ES-I3 (cell line): Measurements from ENCODE around the gene EIF6.

Experiments
- H3K36me3 ChIP-seq: 2 replicates; pipeline ENCODE4 v1.6.1; 2013; ENCODE audit warnings: mild to moderate bottlenecking, low read length, control low read depth, moderate library complexity; ENCODE audit not compliant: insufficient read depth
- H3K4me1 ChIP-seq: 2 replicates; pipeline ENCODE4 v1.6.1; 2013; ENCODE audit warnings: mild to moderate bottlenecking, control low read depth, low read length; ENCODE audit not compliant: insufficient read depth
- H3K9ac ChIP-seq: 2 replicates; pipeline ENCODE4 v1.6.1; 2013; ENCODE audit warnings: low read depth, mild to moderate bottlenecking, low read length, moderate library complexity
- H3K9me3 ChIP-seq: 2 replicates; pipeline ENCODE4 v1.6.1; 2013; ENCODE audit warnings: mild to moderate bottlenecking, low read length, moderate library complexity; ENCODE audit not compliant: control insufficient read depth, insufficient read depth

The EIF6 gene

GRCh38 chr20:35303735-35304491 lies 19.3 kb upstream of the EIF6 start:
- Histone ChIP-seq H3K36me3 (no peaks in the 10 kb centered on the region), H3K9me3 (no peaks in the 10 kb centered on the region), H3K9ac (no peak overlapping the region), H3K4me1 (peaks cover 19% of the 10 kb centered on the region; the same call in 1 of the 2 replicates)

DNA sequence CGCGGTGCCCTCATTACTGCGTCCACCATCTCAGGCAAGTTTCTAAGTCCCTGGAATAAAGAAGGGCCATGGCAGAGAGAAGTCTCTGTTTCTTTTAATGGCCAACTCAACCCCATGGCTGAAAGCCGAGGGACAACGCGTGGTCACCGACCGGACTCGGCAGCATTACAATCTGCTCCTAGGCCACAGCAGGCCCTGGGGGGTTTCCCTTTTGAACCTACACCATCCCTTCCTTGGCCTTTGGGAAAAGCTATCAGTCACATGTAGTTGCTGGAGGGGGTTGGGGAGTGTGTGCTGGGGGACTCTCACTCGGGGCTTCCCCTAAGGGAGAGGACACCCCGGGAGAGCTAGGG lies 18.8 kb upstream of the EIF6 start:
- no peaks in the 10 kb centered on the region for H3K36me3 ChIP-seq
- no peaks in the 10 kb centered on the region for H3K9me3 ChIP-seq
- no peak overlapping the region for H3K9ac ChIP-seq
- H3K4me1 ChIP-seq = peaks cover 19% of the 10 kb centered on the region; the same call in 1 of the 2 replicates

DNA sequence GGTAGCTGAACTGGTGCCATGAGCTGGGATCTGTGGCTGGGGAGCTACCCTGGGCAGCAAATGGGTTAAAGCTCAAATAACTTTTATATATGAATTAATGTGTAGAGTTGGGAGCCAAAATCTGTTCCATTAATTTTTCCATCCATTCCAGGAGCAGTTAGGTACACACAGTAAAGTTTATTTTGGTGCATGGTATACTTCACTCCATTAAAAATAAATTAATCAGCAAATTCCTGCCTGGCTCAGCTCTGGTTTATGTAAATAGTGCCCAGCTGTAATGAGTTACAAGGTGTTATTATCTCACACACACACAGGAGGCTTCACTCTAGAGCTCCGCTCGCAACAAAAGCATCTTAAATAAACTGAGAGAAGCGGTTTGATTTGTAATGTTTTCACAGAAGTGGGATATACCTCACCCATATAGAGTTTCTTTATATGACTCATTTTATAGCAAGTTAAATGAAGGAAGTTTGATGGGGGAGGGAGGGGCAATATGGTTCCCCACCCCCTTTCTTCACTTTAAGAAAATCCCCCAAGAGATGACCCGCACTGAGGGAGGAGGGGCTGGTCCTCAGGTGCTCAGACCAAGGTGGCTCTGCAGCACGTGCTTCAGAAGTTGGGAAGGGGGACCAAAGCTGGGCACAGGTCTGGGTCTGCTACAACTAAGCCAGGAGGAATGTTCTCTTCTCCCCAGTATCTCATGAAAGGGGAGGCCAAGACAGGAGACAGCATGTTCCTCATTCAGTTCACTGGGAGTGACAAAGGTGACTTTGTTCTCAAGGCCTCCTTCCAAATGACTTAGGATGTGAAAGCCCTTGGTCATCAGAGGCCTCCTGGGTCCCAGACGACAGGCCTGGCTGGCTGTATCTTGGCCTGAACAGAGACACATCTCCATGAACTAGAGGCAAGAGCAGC lies 18.1 kb upstream of the EIF6 start:
- Histone ChIP-seq H3K4me1 (peaks cover 19% of the 10 kb centered on the region; the same call in 1 of the 2 replicates), H3K36me3 (no peaks in the 10 kb centered on the region), H3K9me3 (no peaks in the 10 kb centered on the region), H3K9ac (no peak overlapping the region)

DNA sequence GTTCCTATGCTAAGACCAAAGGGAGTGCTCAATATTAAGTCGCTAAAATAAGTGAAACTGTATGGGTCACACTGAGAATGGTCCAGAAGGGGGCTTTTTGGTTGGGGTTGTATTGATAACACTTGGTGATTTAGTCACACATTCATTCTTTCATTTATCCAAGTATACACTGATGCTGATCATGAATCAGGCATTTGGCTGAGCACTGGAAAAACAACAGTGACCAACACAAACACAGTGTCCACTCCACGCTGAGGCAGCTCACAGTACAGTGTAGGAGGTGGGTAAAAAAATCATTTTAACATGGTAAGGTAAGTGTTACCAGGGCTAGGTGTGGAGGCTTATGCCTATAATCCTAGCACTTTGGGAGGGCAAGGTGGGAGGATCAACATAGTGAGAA lies 16.9 kb upstream of the EIF6 start:
- Histone ChIP-seq H3K9me3 (no peaks in the 10 kb centered on the region), H3K36me3 (no peaks in the 10 kb centered on the region), H3K9ac (no peak overlapping the region), H3K4me1 (peaks cover 11% of the 10 kb centered on the region; the same call in 1 of the 2 replicates)

DNA sequence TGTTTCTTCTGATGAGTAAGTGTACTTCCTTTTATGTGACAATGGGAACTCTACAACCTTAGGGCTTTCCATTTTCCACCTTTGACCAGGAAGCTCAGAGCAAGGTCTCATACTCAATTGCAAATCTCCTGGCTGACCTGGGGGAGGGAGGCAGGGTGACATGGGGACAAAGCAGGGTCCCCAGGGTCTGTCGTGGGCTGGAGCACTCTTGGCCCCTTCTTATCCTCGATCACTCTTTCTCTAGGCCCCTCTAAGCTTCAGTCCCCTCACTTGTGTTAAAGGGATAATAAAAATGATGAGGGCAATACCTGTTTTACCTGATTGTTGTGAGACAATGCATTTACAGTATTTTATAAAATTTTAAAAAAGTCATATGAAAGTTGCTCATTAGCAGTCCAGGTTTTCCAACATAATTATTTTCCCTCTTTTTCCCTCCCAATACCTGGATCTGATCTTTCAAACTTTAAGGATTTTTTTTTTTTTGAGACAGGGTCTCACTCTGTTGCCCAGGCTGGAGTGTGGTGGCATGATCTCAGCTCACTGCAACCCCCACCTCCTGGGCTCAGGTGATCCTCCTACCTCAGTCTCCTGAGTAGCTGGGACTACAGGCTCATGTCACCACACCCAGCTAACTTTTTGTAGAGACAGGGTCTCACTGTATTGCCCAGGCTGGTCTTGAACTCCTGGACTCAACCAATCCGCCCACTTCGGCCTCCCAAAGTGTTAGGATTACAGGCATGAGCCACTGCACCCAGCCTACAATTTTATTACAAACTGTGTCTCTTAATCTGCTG lies 16.1 kb upstream of the EIF6 start:
- Histone ChIP-seq H3K9ac (no peak overlapping the region), H3K9me3 (no peaks in the 10 kb centered on the region), H3K36me3 (no peaks in the 10 kb centered on the region), H3K4me1 (peaks cover 4% of the 10 kb centered on the region; the same call in 1 of the 2 replicates)

- Histone ChIP-seq H3K9me3 (no peaks in the 10 kb centered on the region), H3K4me1 (no peaks in the 10 kb centered on the region; the same call in 1 of the 2 replicates), H3K9ac (no peak overlapping the region), H3K36me3 (no peaks in the 10 kb centered on the region)
These were observed 15.2 kb upstream of the EIF6 start for GRCh38 chr20:35299780-35300179.

GRCh38 chr20:35298264-35298663 lies 13.7 kb upstream of the EIF6 start:
- Histone ChIP-seq H3K9me3 (no peaks in the 10 kb centered on the region), H3K4me1 (no peaks in the 10 kb centered on the region), H3K9ac (no peak overlapping the region), H3K36me3 (no peaks in the 10 kb centered on the region)

DNA sequence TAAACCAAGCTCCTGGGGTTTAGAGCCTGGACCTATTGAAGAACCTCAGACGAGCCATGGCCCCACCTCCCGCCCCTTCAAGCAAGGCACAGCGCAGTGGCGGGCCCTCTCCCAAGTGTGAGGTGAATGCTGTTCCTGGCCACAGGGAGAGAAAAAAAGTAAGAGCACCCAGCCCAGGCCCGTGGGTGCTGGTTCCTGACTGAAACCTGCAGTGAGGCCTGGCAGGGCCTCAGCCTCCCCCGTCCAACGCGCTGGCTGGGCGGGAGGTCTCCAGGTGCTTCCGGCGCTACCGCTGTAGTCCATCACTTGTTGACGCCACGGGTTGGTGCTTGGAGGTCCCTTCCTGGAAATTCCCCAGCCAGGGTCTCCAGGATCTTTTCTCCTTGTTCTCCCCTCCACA lies 13.2 kb upstream of the EIF6 start:
- H3K9me3 ChIP-seq = no peaks in the 10 kb centered on the region
- H3K36me3 ChIP-seq = no peaks in the 10 kb centered on the region
- no peaks in the 10 kb centered on the region for H3K4me1 ChIP-seq
- no peak overlapping the region for H3K9ac ChIP-seq

- no peaks in the 10 kb centered on the region for H3K36me3 ChIP-seq
- H3K9me3 ChIP-seq = no peaks in the 10 kb centered on the region
- no peaks in the 10 kb centered on the region for H3K4me1 ChIP-seq
- no peak overlapping the region for H3K9ac ChIP-seq
These were observed 12.6 kb upstream of the EIF6 start for GRCh38 chr20:35297155-35297554.

DNA sequence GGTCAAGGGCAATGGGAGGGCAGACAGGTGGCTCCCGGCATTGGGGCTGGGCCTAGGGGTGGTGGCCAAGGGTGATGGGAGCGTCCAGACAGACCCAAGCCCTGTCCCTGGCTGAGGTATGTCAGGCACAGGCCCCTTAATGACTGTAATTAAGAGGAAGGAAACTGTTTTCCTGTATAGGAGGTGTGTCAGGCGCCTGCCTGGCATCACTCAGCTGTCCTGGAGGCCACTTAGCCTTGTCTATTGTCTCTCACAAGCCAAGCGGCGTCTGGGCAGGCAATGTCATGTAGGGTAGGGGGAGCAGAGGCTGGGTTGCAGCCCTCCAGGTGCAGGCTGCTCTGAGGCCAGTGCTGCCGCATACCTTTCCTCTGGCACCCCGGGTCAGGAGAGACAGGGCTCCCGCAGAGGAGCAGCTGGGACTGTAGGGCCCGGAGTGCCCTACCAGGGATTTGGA lies 11.6 kb upstream of the EIF6 start:
- H3K9ac ChIP-seq = no peak overlapping the region
- H3K36me3 ChIP-seq = no peaks in the 10 kb centered on the region
- no peaks in the 10 kb centered on the region for H3K9me3 ChIP-seq
- H3K4me1 ChIP-seq = no peaks in the 10 kb centered on the region

DNA sequence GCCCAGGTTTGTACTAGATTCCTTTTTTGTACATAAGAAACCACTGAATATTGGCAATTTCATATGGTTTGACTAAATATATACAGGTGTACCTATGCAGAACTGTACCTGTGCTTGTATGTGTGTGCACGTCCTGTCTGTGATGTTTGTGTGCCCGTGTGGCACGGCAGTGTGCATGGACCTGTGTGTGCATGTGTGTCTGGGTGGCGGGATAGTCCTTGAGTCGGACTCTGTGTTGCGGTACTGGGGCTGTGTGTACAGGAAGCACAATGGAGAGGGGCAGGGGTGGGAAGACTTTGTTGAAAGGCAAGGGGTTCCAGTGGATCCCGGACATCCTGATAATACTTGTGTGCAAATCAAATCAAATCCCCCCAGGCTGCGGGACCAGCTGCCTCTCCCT lies 11.1 kb upstream of the EIF6 start:
- H3K9me3 ChIP-seq = no peaks in the 10 kb centered on the region
- H3K36me3 ChIP-seq = no peaks in the 10 kb centered on the region
- H3K9ac ChIP-seq = no peak overlapping the region
- H3K4me1 ChIP-seq = no peaks in the 10 kb centered on the region

- no peak overlapping the region for H3K9ac ChIP-seq
- no peaks in the 10 kb centered on the region for H3K36me3 ChIP-seq
- H3K4me1 ChIP-seq = no peaks in the 10 kb centered on the region
- H3K9me3 ChIP-seq = no peaks in the 10 kb centered on the region
These were observed 10.5 kb upstream of the EIF6 start for GRCh38 chr20:35295058-35295457.

GRCh38 chr20:35294293-35294685 lies 9.7 kb upstream of the EIF6 start:
- no peaks in the 10 kb centered on the region for H3K36me3 ChIP-seq
- no peaks in the 10 kb centered on the region for H3K9me3 ChIP-seq
- H3K4me1 ChIP-seq = no peaks in the 10 kb centered on the region
- H3K9ac ChIP-seq = no peak overlapping the region
